NCI-H1417 (cell line): Measurements from ENCODE around the gene STRN.
"Not testable (repeated sequence)": the region's sequence is repeated elsewhere in the genome, so short reads cannot be mapped to it uniquely, and the experiment has no call there.

Experiments
- DNase-seq, 3 experiments: peaks; one replicate each; lab custom pipeline; 2025; lab: John Stamatoyannopoulos, UW

STRN gene

DNA sequence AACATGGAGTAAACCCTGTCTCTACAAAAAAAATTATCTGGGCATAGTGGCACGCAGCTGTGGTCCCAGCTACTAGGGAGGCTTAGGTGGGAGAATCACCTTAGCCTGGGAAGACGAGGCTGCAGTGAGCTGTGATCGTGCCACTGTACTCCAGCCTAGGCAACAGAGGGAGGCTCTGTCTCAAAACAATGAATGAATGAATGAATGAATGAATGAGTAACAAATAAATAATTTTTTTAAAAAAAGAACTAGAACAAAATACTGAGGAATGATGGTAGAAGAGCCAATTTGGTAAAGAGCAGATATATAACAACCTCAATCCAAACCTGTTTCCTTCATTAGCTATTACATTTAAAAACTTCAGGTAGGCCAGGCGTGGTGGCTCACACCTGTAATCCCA is 60.1 kb downstream of the STRN start:
- no peak for DNase-seq

DNA sequence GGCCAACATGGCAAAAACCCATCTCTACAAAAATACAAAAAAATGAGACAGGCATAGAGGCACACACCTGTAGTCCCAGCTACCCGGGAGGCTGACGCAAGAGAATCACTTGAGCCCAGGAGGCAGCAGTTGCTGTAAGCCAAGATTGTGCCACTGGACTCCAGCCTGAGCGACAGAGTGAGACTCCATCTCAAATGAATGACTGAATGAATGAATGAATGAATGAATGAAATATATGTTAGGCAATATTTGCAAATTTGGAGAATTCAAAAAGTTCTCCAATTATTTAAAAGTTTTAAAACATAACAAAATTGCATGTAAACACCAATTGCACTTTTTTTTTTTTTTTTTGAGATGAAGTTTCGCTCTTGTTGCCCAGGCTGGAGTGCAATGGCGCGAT is 61.7 kb downstream of the STRN start:
- no peak for DNase-seq

DNA sequence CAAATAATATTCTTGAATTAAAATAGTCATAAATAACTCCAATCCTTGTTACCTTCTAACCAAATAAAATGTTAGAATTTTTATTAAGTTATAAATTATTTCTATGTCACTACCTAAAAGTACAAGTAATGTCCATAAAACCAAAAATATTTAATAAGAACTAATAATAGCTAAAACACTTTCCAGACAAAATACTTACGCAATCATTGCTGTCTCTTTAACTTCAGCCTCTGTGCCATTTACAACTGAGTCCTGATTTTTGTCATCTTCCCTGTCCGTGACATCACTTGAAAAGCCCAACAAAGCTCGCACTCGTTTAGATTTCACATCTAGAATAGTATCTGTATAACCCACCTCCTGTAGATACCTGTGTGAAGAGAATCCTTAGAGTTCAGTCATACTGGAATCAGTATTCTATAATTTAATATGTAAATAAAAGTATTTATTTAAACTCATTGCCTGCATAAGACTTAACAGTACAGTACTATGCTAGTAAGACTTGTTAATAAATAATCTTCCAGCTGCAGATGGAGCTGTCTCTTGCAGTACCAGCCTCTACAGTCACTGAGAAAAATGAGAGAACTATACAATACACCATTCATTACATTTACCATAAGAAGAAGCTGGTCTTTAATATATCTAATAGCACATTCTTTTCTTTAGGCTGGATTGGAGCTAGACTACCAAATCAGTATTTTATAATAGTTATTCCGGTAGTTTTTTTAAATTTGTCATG is 63.8 kb downstream of the STRN start:
- no peak for DNase-seq

DNA sequence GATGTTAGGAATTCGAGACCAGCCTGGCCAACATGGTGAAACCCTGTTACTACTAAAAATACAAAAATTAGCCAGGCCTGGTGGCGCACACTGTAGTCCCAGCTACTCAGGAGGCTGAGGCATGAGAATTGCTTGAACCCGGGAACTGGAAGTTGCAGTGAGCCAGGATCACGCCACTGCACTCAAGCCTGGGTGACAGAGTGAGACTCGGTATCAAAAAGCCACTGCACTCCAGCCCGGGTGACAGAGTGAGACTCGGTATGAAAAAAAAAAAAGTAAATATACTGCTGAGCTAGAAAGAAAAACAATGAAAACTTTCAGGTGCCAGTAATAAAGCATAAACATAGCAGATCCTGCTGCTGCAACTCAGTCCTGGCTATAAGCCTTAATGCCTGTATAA is 73.5 kb downstream of the STRN start:
- no peak for DNase-seq

DNA sequence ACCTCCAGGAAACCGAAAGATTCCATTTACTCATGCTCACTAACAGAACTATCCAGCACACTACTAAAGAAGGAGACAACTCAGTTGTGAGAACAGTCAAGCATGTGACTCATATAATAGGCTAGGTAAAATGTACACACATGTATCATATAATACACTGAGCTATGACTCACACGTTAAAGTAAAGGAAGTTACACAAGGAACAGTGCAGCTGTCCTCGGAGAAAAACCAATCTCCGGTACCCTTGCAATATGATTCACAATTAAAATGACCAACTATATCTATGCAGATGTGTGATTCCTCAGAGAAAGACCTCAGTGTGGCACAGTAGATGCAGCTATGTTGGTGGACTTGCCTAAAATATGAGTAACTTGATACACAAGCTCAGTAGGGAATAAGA is 76.5 kb downstream of the STRN start:
- no peak for DNase-seq

DNA sequence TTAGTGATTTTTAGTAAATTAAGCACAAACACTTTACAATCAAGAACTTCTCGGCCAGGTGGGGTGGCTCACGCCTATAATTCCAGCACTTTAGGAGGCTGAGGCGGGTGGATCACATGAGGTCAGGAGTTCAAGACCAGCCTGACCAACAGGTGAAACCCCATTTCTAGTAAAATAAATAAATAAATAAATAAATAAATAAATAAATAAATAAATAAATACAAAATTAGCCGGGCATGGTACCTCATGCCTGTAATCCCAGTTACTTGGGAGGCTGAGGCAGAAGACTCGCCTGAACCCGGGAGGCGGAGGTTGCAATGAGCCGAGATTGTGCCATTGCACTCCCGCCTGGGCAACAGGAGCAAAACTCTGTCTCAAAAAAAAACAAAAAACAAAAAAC is 79.2 kb downstream of the STRN start:
- not testable (repeated sequence) for DNase-seq

DNA sequence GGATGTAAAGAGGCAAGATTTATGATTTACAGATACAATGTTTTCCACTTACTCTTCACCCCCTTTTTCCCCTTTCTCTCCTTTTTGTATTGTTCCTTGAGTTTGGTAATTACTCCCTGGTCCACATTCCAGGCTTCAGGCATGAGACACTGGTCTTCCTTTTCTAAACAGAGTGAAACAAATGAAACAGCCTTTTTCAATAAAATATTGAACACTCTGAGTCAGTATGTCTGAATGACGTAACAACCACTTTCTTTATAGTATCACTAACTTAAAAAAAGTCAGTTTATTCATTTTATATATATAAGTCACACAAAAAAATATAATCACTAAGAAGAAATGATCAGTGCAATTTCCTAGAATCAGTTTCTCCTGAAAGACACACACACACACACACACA is 79.7 kb downstream of the STRN start:
- no peak for DNase-seq

DNA sequence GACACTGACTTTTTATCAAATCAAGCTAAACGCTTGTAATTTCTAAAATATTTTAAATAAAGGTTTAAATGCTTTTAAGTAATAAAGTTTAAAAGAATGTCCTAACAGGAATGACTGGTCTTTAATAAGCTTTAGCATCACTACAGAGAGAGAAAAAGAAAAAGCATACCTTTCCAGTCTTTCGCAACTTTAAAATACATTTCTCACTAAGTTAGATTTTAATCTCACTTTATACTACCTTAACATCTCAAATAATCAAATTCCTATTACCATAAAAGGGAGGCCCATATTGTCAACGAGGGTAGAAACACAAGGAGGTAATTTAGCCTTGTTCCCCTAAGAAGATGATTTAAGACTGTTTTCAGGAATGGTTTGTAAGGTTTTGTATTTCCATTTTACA is 80.7 kb downstream of the STRN start:
- DNase-seq, result no peak

DNA sequence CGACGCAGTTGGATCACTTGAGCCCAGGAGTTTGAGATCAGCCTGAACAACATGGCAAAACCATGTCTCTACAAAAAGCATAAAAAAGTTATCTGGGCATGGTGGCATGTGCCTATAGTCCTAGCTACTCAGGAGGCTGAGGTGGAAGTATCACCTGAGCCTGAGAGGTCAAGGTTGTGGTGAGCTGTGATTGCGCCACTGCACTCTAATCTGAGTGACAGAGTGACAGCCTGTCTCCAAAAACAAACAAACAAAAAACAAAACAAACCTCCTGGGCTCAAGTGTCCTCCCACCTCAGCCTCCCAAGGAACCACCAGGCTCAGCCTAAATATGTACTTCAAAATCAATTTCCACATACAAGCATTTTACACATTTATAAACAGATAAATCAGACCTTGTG is 83.8 kb downstream of the STRN start:
- DNase-seq, result no peak

DNA sequence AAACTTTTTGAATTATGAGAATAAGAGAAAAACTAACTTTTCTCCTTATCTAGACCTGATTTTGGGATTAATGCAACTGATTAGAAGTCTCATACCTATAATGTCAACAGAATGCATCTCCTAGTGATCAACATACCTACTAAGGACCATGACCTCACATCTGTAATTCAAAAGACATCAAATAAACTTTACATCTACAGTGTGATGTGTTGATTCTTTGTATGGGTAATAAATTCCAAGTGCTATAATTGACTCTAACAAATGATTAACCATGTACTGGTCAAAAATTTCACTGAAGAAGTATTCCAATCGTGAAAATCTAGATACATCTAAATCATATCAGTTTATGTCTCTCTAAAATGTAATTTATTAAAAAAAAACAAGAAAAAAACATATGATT is 84.5 kb downstream of the STRN start:
- no peak for DNase-seq

DNA sequence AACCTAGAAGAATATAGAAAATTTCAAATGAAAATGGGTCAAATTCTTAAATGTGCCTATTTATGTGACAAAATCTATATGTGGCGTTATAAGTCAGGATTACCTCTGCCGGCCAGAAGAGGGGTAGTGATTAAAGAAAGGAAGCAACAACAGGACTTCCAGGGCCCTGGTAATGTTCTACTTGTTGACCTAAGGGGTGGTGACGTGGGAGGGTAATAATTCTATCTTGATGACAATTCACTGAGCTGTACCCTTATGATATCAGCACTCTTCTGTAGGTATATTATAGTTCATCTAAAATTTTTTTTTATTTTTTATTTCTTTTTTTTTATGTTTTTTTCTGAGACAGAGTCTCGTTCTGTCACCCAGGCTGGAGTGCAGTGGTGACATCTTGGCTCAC is 87.9 kb downstream of the STRN start:
- no peak for DNase-seq

DNA sequence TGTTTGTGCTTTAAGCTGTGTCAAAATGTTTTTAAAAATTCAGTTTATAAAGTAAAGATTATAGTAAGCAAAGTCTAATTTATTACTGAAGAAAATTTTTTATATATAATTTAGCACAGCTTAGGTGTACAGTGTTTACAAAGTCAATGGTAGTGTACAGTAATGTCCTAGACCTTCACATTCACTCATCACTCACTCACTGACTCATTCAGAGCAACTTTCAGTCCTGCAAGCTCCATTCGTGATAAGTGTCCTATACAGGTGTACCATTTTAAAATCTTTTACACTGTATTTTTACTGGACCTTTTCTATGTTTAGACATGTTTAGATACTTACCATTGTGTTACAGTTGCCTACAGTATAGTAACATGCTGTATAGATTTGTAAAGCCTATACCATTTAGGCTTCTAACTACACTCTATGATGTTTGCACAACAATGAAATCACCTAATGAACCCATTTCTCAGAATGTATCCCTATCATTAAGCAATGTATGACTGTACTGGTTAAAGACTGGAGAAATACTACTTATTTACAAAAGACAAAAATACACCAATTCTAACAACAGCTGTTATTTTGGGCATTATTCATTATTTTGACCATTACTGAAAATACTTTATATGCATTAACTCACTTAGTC is 95.1 kb downstream of the STRN start:
- no peak for DNase-seq

DNA sequence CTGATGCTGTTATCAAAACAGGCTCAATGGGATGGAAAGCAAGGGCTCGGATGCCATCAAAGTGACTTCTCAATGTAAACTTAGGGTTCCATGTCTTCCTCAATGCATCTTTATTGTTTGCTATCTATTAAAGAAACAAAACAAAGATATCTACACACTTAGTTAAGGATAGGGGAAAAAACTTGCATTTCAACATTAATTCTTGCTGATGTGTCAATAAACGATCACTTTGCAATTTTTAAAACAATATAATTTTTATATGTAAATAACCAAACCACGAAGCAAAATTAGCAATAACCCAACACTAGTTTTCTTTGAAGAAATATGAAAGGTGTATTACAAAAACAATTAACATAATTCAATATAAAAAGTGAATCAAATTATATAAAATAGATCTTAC is 96.7 kb downstream of the STRN start:
- DNase-seq, result no peak

DNA sequence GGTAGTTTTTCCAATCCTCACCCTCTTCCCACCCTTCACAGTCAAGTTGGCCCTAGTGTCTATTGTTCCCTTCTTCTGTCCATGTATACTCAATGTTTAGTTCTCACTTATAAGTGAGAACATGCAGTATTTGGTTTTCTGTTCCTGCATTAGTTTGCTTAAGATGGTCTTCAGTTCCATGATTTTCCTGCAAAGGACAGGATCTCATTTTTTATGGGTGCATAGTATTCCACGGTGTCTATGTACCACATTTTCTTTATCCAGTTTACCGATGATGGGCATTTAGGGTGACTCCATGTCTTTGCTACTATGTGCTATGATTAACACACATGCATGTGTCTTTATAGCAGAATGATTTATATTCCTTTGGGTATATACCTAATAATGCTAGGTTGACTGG is 104.4 kb downstream of the STRN start:
- no peak for DNase-seq

DNA sequence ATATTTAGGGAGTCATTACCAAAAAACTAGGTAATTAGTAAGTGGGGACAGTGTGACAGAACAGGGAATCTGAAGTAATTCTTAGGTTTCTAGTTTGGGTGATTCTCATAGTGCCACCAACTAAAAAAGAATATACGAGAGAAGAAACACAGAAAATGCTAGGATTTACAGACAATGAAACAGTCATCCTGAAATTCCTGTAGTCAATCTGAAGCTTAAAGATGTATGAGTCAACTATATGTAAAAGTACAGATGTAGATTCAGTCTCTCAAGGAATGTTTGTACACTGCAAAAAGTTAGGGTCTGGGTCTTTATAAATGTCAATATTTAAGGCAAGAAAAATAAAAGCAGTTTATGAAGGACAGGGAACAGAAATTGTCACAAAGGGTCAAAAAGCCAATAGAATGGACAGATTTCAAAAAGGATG is 107.0 kb downstream of the STRN start:
- DNase-seq, result no peak

DNA sequence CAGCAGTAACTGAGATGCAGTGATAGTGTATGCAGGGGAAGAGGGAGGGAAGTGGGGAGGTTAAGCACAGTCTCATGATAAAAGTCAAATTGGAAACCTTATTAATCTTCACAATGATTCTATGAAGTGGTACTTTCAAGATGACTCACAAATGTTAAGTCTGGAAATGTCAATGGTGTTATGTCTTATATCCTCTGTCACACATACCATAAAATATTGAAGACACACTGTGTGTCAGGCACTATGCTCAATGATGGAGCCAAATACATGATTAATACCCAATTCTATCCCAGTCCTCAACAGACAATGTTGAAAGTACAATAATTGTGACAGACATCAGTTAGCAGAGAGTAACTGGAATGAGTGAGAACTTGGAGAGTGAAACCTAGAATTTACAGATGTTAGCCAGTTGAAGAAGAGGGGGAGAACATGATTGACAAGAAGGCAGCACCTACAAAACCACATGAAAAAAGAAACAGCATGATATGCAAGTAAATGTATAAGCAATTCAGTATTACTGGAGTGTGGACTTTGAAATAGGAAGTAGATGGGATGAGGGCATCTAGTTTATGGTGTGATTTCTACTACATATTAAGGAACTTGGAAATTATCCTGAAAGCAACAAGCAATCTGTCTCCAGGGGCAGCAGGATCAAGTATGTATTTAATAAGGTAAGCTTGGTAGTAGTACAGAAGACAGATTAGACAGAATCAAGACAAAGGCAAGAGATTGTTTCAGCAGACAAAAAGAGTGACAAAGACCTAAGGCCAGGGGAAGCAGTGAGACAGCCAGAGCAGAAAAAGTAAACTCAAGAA is 107.6 kb downstream of the STRN start:
- DNase-seq, result no peak

DNA sequence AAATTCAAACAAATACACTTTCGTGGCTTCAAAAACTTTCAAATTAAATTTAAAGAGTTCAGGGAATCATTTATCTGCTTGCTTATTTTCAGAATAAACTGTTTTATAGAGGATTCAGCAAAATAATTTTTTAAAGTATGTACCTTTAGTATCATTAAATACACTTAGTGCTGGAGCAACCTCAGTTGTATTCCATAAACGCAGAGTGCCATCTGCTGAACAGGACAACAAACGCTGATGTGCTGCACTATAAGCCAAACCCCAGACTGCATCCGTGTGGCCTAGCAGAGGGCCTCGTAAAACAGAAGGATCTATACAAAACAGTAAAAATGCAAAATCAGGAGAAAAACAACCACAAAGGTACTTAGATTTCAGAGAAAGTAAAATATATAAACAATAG is 108.6 kb downstream of the STRN start:
- no peak for DNase-seq

DNA sequence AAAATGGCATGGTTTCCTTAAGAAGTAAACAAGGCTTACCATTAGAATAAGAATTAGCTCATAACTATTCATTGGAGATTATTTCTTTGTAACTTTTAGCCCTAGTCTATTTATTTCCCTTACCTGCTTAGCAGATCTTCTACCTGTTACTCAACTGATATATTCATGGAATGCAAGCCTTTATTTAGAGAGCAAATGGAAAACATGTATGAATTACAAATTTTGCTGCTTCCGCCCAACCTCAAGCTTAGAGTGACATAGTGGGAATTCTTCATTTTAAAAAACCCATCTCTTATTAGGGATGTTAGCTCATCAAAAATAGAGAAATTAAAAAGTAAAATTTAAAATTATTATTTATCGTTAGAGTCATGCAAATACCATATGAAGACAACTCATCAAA is 110.9 kb downstream of the STRN start:
- no peak for DNase-seq

DNA sequence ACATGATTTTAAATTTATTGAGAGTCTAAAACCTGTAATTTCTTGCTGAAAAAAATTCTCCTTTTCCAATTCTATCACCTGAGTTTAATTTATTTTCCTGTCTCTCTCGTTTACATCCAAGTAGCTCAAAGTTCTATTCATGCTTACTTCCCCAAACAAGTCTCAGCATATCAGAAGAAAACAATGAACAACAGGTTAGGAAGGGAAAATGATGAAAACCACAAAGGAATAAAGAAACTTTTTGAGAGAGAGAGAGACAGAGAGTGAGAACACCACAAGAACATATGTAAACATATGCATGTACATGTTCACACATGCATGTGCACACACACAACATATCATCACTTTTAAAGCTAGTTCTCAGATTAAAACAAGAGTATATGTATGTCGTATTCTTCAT is 112.1 kb downstream of the STRN start:
- no peak for DNase-seq

DNA sequence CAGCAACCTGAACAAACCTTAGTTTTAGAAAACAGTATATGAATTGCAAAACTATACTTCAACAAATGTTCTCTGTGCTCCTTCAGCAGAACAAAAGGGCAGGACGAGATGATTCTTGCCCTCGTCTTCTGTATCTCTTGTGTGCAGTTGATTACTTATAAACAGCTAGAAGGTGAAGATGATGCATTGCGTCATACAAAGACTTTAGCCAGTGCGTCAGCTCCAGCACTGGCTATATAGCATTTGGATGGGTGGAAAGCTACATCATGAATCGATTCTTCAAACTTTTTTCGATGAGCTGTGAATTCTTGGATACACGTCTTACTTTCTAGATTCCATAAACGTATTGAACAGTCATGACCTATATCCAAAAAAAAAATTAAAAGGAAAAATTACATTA is 117.1 kb downstream of the STRN start:
- DNase-seq, result no peak

DNA sequence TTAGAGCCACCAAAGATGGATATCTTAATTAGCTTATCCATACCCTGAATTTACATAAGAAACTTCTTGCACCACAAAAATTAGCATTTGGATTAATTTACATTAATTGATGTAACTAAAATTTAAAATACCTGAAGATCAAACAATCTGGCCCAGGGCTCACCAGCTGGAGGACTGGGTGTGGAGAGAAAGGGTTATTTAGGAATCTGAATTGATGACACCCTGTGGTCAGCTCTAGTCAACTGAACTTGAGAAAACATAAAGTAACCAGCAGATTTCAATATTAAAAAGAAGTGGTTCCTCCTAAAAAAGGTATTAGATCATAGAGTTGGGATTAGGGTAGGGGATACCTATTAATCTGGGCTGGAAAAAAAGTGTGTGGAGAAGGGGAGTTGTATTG is 122.5 kb downstream of the STRN start:
- no peak for DNase-seq

DNA sequence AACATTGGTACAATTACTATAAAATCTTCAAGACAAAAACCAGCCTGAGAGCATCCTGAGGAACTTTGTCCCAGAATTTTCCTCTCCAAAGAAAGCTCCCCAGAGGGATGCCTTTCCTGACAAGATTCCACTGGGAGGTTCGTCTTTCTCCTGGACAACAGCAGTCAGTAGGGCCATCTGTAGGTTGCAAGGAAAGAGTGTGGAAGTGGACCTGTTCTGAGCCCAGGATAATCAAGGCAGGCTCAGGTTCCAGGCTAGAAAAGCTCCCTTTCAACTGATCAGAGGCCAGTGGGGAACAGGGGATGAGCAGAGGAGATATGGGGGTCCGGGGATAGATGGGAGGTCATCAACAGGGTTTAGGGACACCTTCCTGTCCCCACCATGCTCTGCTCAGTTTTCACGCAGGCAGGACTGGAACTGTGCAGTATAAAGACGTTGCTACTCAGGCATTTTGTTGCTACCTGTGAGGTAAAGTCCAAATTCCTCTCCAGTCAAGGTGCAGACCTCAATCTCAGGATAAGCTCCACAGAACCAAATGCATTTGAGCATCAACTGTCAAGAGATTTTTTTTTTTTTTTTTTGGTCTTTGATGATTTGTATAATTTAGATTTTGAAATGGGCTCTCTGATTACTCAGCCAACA is 126.2 kb downstream of the STRN start:
- DNase-seq, result no peak
